Myocyte (in vitro differentiated cells): ENCODE results near the gene PREP. TPM values are rescaled to one million over a fixed set of nuclear protein-coding genes. Genes with fewer than 3 reads are reported as not detected.
A peak's percentile ranks its signal among the peaks of the same experiment; 100 is the strongest.
"Not testable (repeated sequence)": the region's sequence is repeated elsewhere in the genome, so short reads cannot be mapped to it uniquely, and the experiment has no call there.

ENCODE experiments used
- DNase-seq: peaks from one replicate; pipeline ENCODE4 v3.0.0-alpha.2; 2012; ENCODE audit warnings: low read depth
- total RNA-seq: library from RNA; depleted of rRNA; stranded (reverse); fragments of >200 nt; gene quantifications from 2 replicates; pipeline ENCODE4 v1.2.3, GENCODE V29; 2014

PREP gene
- total RNA-seq, 1 donor from 2014 or later = 23.9 TPM

- no peak for DNase-seq
These were observed 128.2 kb downstream of the PREP start for GRCh38 chr6:105274678-105275077.

- DNase-seq = no peak
These were observed 129.3 kb downstream of the PREP start for GRCh38 chr6:105273589-105273988.

GRCh38 chr6:105272786-105273185 is 130.1 kb downstream of the PREP start:
- peak; percentile 23 for DNase-seq

GRCh38 chr6:105270511-105270910 is 132.4 kb downstream of the PREP start:
- DNase-seq = peak; percentile 46

GRCh38 chr6:105269390-105269789 is 133.5 kb downstream of the PREP start:
- DNase-seq = no peak

- DNase-seq = no peak
These were observed 138.9 kb downstream of the PREP start for GRCh38 chr6:105263685-105264610.

GRCh38 chr6:105259913-105260889 is 142.7 kb downstream of the PREP start:
- DNase-seq = no peak

- DNase-seq = no peak
These were observed 144.1 kb downstream of the PREP start for GRCh38 chr6:105258816-105259215.

- no peak for DNase-seq
These were observed 145.5 kb downstream of the PREP start for GRCh38 chr6:105257340-105257739.

GRCh38 chr6:105256619-105257018 is 146.3 kb downstream of the PREP start:
- DNase-seq = no peak

GRCh38 chr6:105253787-105254186 is 149.1 kb downstream of the PREP start:
- no peak for DNase-seq

- no peak for DNase-seq
These were observed 151.2 kb downstream of the PREP start for GRCh38 chr6:105251689-105252088.

GRCh38 chr6:105250533-105250932 is 152.3 kb downstream of the PREP start:
- no peak for DNase-seq

- peak; percentile 22 for DNase-seq
These were observed 159.4 kb downstream of the PREP start for GRCh38 chr6:105243487-105243886.

- DNase-seq = no peak
These were observed 167.7 kb downstream of the PREP start for GRCh38 chr6:105235155-105235554.

- not testable (repeated sequence) for DNase-seq
These were observed 171.1 kb downstream of the PREP start for GRCh38 chr6:105231771-105232170.

Other genes with a start within 250 kb of the PREP start
- 98.0 and 129 TPM in 2 replicates for gene POPDC3, start 223.1 kb downstream of the PREP start, total RNA-seq